OCI-LY7 (cell line): ENCODE measurements around the gene ANO2. TPM values are rescaled to one million over a fixed set of nuclear protein-coding genes. Genes with fewer than 3 reads are reported as not detected.

Source experiments
- BruUV-seq: library from RNA; stranded (reverse); fragments of 400-500 nt; replicated peaks from 2 replicates; lab custom pipeline; 2021; lab: Mats Ljungman, UMichigan
- CTCF ChIA-PET: fragments of 300-600 bp; sonication (Branson Sonifier 250); formaldehyde crosslinking; loops from one replicate; lab custom pipeline; 2022; ENCODE audit warnings: antibody characterized with exemption; ENCODE audit not compliant: unreplicated experiment; lab: Charles Lee
- POLR2A ChIA-PET: fragments of 300-600 bp; sonication (Branson Sonifier 250); formaldehyde crosslinking; loops from one replicate; lab custom pipeline; 2022; ENCODE audit warnings: antibody characterized with exemption; lab: Charles Lee
- DNase-seq: peaks from one replicate; pipeline ENCODE4 v3.0.0-alpha.2; 2015; ENCODE audit warnings: low spot score
- H2AFZ ChIP-seq: fragments of 200-600 bp; sonication (generic), shearing (Covaris generic); 2 replicates; pipeline ENCODE4 v1.6.1; 2014; ENCODE audit warnings: mild to moderate bottlenecking, antibody characterized with exemption, low read length, moderate library complexity
- H3K27ac ChIP-seq: fragments of 200-600 bp; sonication (generic); 2 replicates; pipeline ENCODE4 v1.5.1; 2014; ENCODE audit warnings: mixed run types, low read depth, mild to moderate bottlenecking, moderate library complexity, low read length, inconsistent platforms; ENCODE audit not compliant: poor library complexity, severe bottlenecking
- H3K36me3 ChIP-seq: fragments of 200-600 bp; sonication (generic); 2 replicates; pipeline ENCODE4 v1.6.1; 2014; ENCODE audit warnings: mild to moderate bottlenecking, antibody characterized with exemption, low read length, moderate library complexity, mixed read lengths; ENCODE audit not compliant: insufficient read depth
- H3K4me1 ChIP-seq: fragments of 200-600 bp; sonication (generic); 2 replicates; pipeline ENCODE4 v1.5.1; 2014; ENCODE audit warnings: mild to moderate bottlenecking, low read length; ENCODE audit not compliant: insufficient read depth, poor library complexity, severe bottlenecking
- H3K4me2 ChIP-seq: fragments of 200-600 bp; sonication (generic); 2 replicates; pipeline ENCODE4 v1.6.1; 2014; ENCODE audit warnings: mild to moderate bottlenecking, low read length
- H3K4me3 ChIP-seq: fragments of 200-600 bp; sonication (generic); 2 replicates; pipeline ENCODE4 v1.5.1; 2014; ENCODE audit warnings: mild to moderate bottlenecking, low read depth, low read length; ENCODE audit not compliant: poor library complexity, severe bottlenecking
- H3K79me2 ChIP-seq: fragments of 200-600 bp; sonication (generic); 2 replicates; pipeline ENCODE4 v1.6.1; 2016; ENCODE audit warnings: low read depth, mild to moderate bottlenecking, low read length, moderate library complexity, mixed read lengths; ENCODE audit not compliant: insufficient read depth
- H3K9me2 ChIP-seq: fragments of 200-600 bp; sonication (generic); 2 replicates; pipeline ENCODE4 v1.6.1; 2016; ENCODE audit warnings: mild to moderate bottlenecking, low read length, mixed read lengths; ENCODE audit not compliant: insufficient read depth
- H3K9me3 ChIP-seq: fragments of 200-600 bp; sonication (generic); 2 replicates; pipeline ENCODE4 v1.6.1; 2014; ENCODE audit warnings: mild to moderate bottlenecking, mixed run types, low read length, mixed read lengths
- H4K20me1 ChIP-seq: fragments of 200-600 bp; sonication (generic); 2 replicates; pipeline ENCODE4 v1.6.1; 2014; ENCODE audit warnings: mild to moderate bottlenecking, antibody characterized with exemption, low read length, moderate library complexity, mixed read lengths; ENCODE audit not compliant: insufficient read depth
- EZH2phosphoT487 ChIP-seq: fragments of 200-600 bp; sonication (generic); IDR thresholded peaks from 2 replicates; pipeline ENCODE4 v1.6.1; 2018; ENCODE audit warnings: low read depth, borderline replicate concordance, mild to moderate bottlenecking, mixed run types, antibody characterized with exemption, low read length, moderate library complexity, mixed read lengths
- intact Hi-C: fragments of 100-400 bp; cut with micrococcal nuclease; formaldehyde crosslinking; loops from one replicate; pipeline ENCODE4 v1.10.0; 2022; ENCODE audit not compliant: unreplicated experiment
- total RNA-seq, 2 experiments: library from RNA; depleted of rRNA in 1 of 2; stranded (reverse); fragments of >200 nt in 1 of 2; shearing (Covaris generic) in 1 of 2; gene quantifications; 2 replicates each; pipeline ENCODE4 v1.2.3, GENCODE V29; 2014 to 2022
- TF ChIP-seq, protein P1 (sequence below): fragments of 200-600 bp; sonication (generic); conservative IDR thresholded peaks from 2 replicates; pipeline ENCODE4 v1.5.1; 2014; ENCODE audit warnings: mild to moderate bottlenecking, antibody characterized with exemption, low read length, moderate library complexity, mixed read lengths

The ANO2 gene
- total RNA-seq, 2 experiments from 2014 or later, result not detected

DNA sequence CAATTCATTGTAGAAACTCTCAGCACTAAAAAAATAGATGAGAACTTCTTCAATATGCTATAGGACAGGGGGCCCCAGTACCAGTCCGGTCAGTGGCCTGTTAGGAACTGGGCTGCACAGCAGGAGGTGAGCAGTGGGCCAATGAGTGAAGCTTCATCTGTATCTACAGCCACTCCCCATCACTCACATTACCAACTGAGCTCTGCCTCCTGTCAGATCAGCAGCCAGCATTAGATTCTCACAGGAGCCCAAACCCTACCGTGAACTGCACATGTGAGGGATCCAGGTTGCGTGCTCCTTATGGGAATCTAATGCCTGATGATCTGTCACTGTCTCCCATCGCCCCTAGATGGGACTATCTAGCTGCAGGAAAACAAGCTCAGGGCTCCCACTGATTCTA, 15.7 kb upstream of the ANO2 start:
- ChIA-PET POLR2A (interaction anchor here (0.6 to 1.0 kb wide), 2 partner anchors 11 to 26 kb away, joined by 3 read pairs; no protein-coding TSS in a partner anchor), CTCF (no interaction called here)
- no peaks in the 10 kb centered on the region for H3K36me3 ChIP-seq
- no peak overlapping the region for H3K27ac ChIP-seq
- BruUV-seq, result no TSS peak
- no peaks in the 10 kb centered on the region for H4K20me1 ChIP-seq
- H3K4me1 ChIP-seq, result no peaks in the 10 kb centered on the region
- H2AFZ ChIP-seq, result no peak overlapping the region
- H3K9me2 ChIP-seq, result no peaks in the 10 kb centered on the region
- intact Hi-C loops, result no loop called here
- H3K4me3 ChIP-seq, result no peak overlapping the region
- DNase-seq, result no peak
- no peaks in the 10 kb centered on the region for H3K9me3 ChIP-seq
- TF ChIP-seq EZH2phosphoT487, result no peak
- TF ChIP-seq, protein P1, sequence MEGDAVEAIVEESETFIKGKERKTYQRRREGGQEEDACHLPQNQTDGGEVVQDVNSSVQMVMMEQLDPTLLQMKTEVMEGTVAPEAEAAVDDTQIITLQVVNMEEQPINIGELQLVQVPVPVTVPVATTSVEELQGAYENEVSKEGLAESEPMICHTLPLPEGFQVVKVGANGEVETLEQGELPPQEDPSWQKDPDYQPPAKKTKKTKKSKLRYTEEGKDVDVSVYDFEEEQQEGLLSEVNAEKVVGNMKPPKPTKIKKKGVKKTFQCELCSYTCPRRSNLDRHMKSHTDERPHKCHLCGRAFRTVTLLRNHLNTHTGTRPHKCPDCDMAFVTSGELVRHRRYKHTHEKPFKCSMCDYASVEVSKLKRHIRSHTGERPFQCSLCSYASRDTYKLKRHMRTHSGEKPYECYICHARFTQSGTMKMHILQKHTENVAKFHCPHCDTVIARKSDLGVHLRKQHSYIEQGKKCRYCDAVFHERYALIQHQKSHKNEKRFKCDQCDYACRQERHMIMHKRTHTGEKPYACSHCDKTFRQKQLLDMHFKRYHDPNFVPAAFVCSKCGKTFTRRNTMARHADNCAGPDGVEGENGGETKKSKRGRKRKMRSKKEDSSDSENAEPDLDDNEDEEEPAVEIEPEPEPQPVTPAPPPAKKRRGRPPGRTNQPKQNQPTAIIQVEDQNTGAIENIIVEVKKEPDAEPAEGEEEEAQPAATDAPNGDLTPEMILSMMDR, result no peak
- no peaks in the 10 kb centered on the region for H3K79me2 ChIP-seq
- no peak overlapping the region for H3K4me2 ChIP-seq

DNA sequence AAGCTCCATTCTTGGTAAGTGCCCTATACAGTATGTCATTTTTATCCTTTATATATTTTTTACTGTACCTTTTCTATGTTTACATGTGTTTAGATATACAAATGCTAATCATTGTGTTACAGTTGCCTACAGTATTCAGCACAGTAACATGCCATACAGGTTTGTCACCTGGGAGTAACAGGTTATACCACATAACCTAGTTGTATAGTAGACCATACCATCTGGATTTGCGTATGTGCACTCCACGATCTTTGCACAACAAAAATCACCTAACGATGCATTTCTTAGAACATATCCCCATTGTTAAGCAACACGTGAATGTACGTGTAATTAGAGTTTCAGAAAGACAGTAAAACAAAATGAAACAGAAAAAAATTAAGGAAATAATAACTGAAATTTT, 11.9 kb upstream of the ANO2 start:
- intact Hi-C loops, result no loop called here
- no peaks in the 10 kb centered on the region for H4K20me1 ChIP-seq
- TF ChIP-seq EZH2phosphoT487, result no peak
- TF ChIP-seq, protein P1, result no peak
- BruUV-seq, result no TSS peak
- no peaks in the 10 kb centered on the region for H3K36me3 ChIP-seq
- H3K4me2 ChIP-seq, result no peak overlapping the region
- no peaks in the 10 kb centered on the region for H3K9me3 ChIP-seq
- CTCF ChIA-PET, result no interaction called here
- POLR2A ChIA-PET, result interaction anchor here (0.6 to 0.7 kb wide), 6 partner anchors 75 to 1227 kb away, joined by 3 to 5 read pairs (median 3); no protein-coding TSS in a partner anchor
- no peak overlapping the region for H3K4me3 ChIP-seq
- DNase-seq, result no peak
- no peak overlapping the region for H2AFZ ChIP-seq
- H3K79me2 ChIP-seq, result no peaks in the 10 kb centered on the region
- H3K27ac ChIP-seq, result no peak overlapping the region
- H3K9me2 ChIP-seq, result no peaks in the 10 kb centered on the region
- no peaks in the 10 kb centered on the region for H3K4me1 ChIP-seq

DNA sequence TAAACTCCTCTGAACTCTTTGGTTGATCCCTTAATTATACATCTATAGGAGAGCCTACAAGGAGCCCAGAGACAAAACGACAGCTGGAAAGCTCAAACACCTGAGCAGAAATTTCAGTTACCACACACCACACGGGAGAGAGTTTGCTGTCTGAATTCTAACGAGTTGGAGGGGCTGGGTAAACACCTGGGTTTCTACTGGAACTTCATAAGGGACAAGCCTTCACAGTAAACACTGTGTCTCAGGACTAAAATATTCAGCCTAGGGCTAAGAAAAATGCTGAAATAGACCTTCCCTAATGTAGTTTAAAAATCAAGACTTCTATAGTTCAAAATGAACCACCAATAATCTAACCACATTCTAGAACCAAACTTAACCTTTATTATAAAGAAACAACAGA, 9.6 kb upstream of the ANO2 start:
- Histone ChIP-seq H4K20me1 (no peaks in the 10 kb centered on the region), H3K79me2 (no peaks in the 10 kb centered on the region), H3K9me2 (no peaks in the 10 kb centered on the region), H3K36me3 (no peaks in the 10 kb centered on the region), H3K4me2 (no peak overlapping the region), H3K27ac (no peak overlapping the region), H3K4me1 (no peaks in the 10 kb centered on the region), H3K9me3 (no peaks in the 10 kb centered on the region), H2AFZ (no peak overlapping the region), H3K4me3 (no peak overlapping the region)
- no peak for DNase-seq
- TF ChIP-seq, protein P1, result no peak
- no peak for TF ChIP-seq EZH2phosphoT487
- ChIA-PET CTCF (no interaction called here), POLR2A (no interaction called here)
- intact Hi-C loops, result no loop called here
- BruUV-seq, result no TSS peak
